Measurements from ENCODE around the gene CYP24A1.

Gene CYP24A1

DNA sequence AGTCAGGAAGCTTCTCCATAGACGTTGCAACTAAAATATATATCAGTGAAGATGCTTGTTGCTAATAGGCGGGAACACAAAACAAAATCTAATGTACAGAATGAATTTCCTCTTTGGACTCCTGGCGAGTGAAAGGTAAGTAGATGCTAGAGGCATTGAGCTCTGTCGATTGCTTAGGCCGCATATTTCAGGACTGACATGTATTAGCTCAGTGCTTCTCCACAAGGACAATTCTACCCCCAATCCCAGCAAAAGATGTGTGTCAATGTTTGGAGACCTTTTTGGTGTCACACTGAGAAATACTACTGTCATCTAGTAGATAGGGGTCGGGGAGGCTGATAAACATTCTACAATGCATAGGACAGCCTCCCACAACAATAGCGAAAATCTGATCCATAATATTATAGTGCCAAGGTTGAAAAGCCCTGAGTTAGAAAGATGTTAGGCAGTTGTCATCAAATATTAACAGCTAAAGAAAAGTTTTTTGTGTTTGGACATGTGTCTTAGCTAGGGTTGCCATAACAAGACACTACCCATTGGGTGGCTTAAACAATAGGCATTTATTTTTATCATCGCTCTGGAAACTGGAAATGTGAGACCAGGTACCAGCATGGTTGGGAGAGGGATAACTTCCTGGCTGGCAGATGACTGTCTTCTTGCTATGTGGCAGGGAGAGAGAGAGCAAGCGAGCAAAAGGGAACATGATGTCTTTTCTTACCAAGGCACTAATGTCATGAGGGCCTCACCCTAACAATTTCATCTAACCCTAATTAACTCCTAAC, 55.4 kb downstream of the CYP24A1 start:
- DNase-seq, result no peak
- H3K9me3 ChIP-seq, result no peaks in the 10 kb centered on the region; the same call in 1 of the 2 replicates
- H3K4me3 ChIP-seq (ENCODE audit: low read depth, low read length), result no peak overlapping the region
- H3K27me3 ChIP-seq, result peaks cover 23% of the 10 kb centered on the region
- no peaks in the 10 kb centered on the region for H3K36me3 ChIP-seq
- TF ChIP-seq, protein P1, sequence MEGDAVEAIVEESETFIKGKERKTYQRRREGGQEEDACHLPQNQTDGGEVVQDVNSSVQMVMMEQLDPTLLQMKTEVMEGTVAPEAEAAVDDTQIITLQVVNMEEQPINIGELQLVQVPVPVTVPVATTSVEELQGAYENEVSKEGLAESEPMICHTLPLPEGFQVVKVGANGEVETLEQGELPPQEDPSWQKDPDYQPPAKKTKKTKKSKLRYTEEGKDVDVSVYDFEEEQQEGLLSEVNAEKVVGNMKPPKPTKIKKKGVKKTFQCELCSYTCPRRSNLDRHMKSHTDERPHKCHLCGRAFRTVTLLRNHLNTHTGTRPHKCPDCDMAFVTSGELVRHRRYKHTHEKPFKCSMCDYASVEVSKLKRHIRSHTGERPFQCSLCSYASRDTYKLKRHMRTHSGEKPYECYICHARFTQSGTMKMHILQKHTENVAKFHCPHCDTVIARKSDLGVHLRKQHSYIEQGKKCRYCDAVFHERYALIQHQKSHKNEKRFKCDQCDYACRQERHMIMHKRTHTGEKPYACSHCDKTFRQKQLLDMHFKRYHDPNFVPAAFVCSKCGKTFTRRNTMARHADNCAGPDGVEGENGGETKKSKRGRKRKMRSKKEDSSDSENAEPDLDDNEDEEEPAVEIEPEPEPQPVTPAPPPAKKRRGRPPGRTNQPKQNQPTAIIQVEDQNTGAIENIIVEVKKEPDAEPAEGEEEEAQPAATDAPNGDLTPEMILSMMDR (IDR thresholded peaks at IDR 0.05; ENCODE audit: low read depth, low read length), result no peak
- H3K4me1 ChIP-seq, result no peaks in the 10 kb centered on the region

DNA sequence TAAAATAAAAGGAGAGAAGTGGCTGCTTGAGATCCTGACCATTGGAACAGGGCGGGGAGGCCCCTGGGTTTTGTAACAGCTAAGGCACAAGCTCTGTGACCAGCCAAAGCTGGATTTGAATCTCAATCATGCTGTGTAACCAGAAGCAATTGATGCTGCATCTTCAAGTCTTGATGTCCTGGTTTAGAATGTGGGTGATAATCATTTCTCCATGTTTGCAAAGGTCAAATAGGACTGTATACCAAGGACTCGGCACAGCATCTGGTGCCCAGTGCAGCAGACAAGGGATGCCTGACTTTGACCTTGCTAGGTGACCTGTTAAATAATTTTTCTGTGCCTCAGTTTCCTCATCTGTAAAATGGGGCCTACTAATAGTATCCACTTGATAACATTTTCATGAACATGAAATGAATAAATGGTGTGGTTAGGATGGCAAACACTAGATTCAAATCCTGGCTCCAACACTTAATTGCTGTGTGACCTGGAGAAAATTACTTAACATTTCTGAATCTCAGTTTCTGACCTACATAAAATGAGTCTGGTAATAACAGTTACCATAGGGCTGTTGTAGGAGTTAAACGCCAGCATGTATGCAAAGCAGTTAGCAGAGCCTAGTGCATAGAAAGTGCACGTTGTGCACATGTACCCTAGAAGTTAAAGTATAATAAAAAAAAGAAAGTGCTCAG, 57.1 kb downstream of the CYP24A1 start:
- Histone ChIP-seq H3K27me3 (peaks cover 21% of the 10 kb centered on the region), H3K36me3 (no peaks in the 10 kb centered on the region), H3K4me1 (no peaks in the 10 kb centered on the region), H3K9me3 (no peaks in the 10 kb centered on the region), H3K4me3 (ENCODE audit: low read depth, low read length) (no peak overlapping the region)
- TF ChIP-seq, protein P1 (IDR thresholded peaks at IDR 0.05; ENCODE audit: low read depth, low read length), result no peak
- DNase-seq, result no peak

DNA sequence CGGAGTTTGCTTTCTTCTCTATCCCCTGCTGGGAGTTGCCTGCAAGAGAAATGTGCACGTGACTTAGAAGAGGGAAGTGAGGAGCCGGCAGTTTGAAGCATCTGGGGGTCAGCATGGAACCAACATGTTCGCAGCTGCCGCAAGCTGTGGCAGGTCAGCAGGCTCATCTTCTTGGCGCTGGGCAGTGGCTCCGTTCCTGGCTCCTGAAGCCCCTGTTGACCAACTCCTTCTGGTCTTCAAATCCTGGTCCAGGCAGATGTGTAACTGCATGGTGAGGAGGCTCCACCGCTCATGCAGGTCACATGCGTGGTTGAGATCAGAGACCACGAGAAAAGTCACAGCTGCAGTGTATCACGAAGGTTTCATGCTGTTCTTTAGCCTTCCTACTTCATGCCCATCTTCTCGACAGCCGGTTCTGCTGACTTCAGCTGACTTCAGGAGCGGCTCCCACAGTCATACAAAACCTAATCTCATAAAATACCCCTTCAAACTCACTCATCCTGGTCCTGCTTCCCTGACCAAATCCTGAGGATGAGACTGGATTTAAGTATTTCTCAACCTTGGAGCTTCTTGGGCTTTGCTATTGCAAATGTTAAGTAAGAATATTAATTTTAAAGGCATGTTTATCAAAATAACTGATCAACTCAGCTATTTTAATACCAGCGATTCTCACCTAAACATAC, 58.5 kb downstream of the CYP24A1 start:
- DNase-seq, result no peak
- Histone ChIP-seq H3K4me3 (ENCODE audit: low read depth, low read length) (no peak overlapping the region), H3K4me1 (no peaks in the 10 kb centered on the region), H3K36me3 (no peaks in the 10 kb centered on the region), H3K27me3 (peaks cover 28% of the 10 kb centered on the region), H3K9me3 (no peaks in the 10 kb centered on the region)
- TF ChIP-seq, protein P1 (IDR thresholded peaks at IDR 0.05; ENCODE audit: low read depth, low read length), result no peak

DNA sequence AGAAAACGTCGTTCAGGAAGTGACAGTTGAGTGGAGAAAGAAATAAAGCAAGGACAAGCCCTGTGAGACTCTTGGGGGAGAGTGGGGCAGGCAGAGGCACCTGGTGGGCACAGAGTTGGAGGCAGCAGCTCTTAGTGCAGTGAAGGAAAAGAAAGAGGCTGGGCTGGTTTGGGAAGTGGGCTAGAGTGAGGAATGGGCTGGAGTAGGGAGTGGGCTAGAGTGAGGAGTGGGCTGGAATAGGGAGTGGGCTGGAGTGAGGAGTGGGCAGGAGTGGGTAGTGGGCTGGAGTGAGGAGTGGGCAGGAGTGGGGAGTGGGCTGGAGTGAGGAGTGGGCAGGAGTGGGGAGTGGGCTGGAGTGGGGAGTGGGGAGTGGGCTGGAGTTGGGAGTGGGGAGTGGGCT, 59.7 kb downstream of the CYP24A1 start:
- peaks cover 28% of the 10 kb centered on the region for H3K27me3 ChIP-seq
- no peaks in the 10 kb centered on the region for H3K36me3 ChIP-seq
- DNase-seq, result no peak
- TF ChIP-seq, protein P1 (IDR thresholded peaks at IDR 0.05; ENCODE audit: low read depth, low read length), result no peak
- H3K4me3 ChIP-seq (ENCODE audit: low read depth, low read length), result no peak overlapping the region
- no peaks in the 10 kb centered on the region for H3K4me1 ChIP-seq
- no peaks in the 10 kb centered on the region for H3K9me3 ChIP-seq

DNA sequence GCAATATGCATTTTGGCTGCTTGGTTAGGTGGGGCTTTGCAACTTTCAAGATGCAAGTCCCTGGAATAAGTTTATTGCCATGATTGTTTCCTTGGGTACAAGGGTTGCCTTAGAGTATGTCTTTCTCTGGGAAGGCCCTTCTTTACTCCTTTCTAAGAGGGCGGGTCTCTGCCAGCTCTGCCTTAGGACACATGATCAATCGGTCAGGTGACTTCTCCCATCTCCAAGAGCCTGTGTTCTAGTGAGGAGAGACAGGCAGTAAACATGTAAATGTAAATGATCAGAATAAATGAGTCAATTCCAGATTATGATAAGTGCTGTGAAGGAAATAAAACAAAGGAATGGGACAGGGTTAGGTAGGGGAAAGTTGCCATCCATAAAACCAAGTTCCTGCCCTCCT, 60.2 kb downstream of the CYP24A1 start:
- TF ChIP-seq, protein P1 (IDR thresholded peaks at IDR 0.05; ENCODE audit: low read depth, low read length), result no peak
- H3K4me1 ChIP-seq, result no peaks in the 10 kb centered on the region
- no peak for DNase-seq
- no peaks in the 10 kb centered on the region for H3K36me3 ChIP-seq
- H3K4me3 ChIP-seq (ENCODE audit: low read depth, low read length), result no peak overlapping the region
- H3K27me3 ChIP-seq, result peaks cover 24% of the 10 kb centered on the region
- no peaks in the 10 kb centered on the region for H3K9me3 ChIP-seq

Measured in BE2C (cell line).